HepG2 (cell line): Measurements from ENCODE around the gene SOWAHD. TPM values are rescaled to one million over a fixed set of nuclear protein-coding genes. Genes with fewer than 3 reads are reported as not detected.
"Not testable (repeated sequence)": the region's sequence is repeated elsewhere in the genome, so short reads cannot be mapped to it uniquely, and the experiment has no call there.

Experiments used
- ATAC-seq: fragments of 200-7000 bp; cut with Tn5 transposase; 3 replicates; pipeline ENCODE4 v1.9.1; 2020; ENCODE audit warnings: mild to moderate bottlenecking, moderate library complexity
- BruUV-seq: library from RNA; stranded (reverse); fragments of 400-500 nt; replicated peaks from 2 replicates; lab custom pipeline; 2021; lab: Mats Ljungman, UMichigan
- CTCF ChIA-PET: fragments of 300-600 bp; formaldehyde crosslinking; extraction: SDS; loops from one replicate; lab custom pipeline; 2021; ENCODE audit warnings: low total read pairs, inconsistent platforms, low intra/inter-chr PET ratio; lab: Yijun Ruan, JAX
- POLR2A ChIA-PET: fragments of 350-600 bp; sonication (Branson Sonifier 250); formaldehyde crosslinking; loops from one replicate; lab custom pipeline; 2020; ENCODE audit warnings: antibody characterized with exemption, inconsistent platforms; lab: Yijun Ruan, JAX
- DNase-seq: peaks from one replicate; pipeline ENCODE4 v3.0.0-alpha.2; 2015; ENCODE audit warnings: low spot score
- FAIRE-seq: peaks from 3 replicates; lab custom pipeline; 2011; peaks lifted over from hg19 to GRCh38; lab: Jason Lieb, UNC
- H2AFZ ChIP-seq: one replicate; pipeline ENCODE4 v1.6.1; 2011; ENCODE audit warnings: low read length, inconsistent platforms
- H3K27ac ChIP-seq: fragments of 300-600 bp; 3 replicates; pipeline ENCODE4 v1.8.0; 2011; ENCODE audit warnings: mixed run types, mild to moderate bottlenecking, mixed read lengths, low read length, inconsistent platforms; ENCODE audit not compliant: insufficient read depth; ENCODE audit errors: extremely low read length
- H3K27me3 ChIP-seq, 2 experiments: fragments of 200-600 bp in 1 of 2; 2 replicates in 1 of 2; 3 replicates in 1 of 2; pipeline versions ENCODE4 v1.6.0 to v1.8.0; 2011; ENCODE audit warnings: low read length in 2 of 2, mild to moderate bottlenecking in 2 of 2, moderate library complexity in 2 of 2, inconsistent platforms in 1 of 2; ENCODE audit not compliant: insufficient read depth in 2 of 2, control insufficient read depth in 1 of 2
- H3K36me3 ChIP-seq, 2 experiments: fragments of 200-600 bp in 1 of 2; replicated peaks in 1 of 2; 2 replicates in 1 of 2; 3 replicates in 1 of 2; pipeline versions ENCODE4 v1.5.1 to v1.8.0; 2011; ENCODE audit warnings: low read length in 2 of 2, inconsistent platforms in 1 of 2; ENCODE audit not compliant: insufficient read depth in 2 of 2, control insufficient read depth in 1 of 2
- H3K4me1 ChIP-seq: 2 replicates; pipeline ENCODE4 v1.5.1; 2012; ENCODE audit warnings: low read length, inconsistent platforms; ENCODE audit not compliant: insufficient read depth
- H3K4me2 ChIP-seq: 2 replicates; pipeline ENCODE4 v1.6.0; 2011; ENCODE audit warnings: low read depth, low read length, inconsistent platforms
- H3K4me3 ChIP-seq, 3 experiments: fragments of 200-600 bp in 1 of 3; sonication (generic), shearing (Covaris generic) in 1 of 3; replicated peaks in 1 of 3; 2 replicates each; pipeline ENCODE4 v1.5.1; 2011 to 2016; ENCODE audit warnings: low read length in 3 of 3, inconsistent platforms in 2 of 3, low read depth in 2 of 3, mild to moderate bottlenecking in 2 of 3, control low read depth in 1 of 3, mixed read lengths in 1 of 3; ENCODE audit not compliant: insufficient read depth in 1 of 3
- H3K79me2 ChIP-seq: one replicate; pipeline ENCODE4 v1.6.1; 2011; ENCODE audit warnings: low read length, inconsistent platforms; ENCODE audit not compliant: insufficient read depth
- H3K9ac ChIP-seq: 2 replicates; pipeline ENCODE4 v1.6.0; 2011; ENCODE audit warnings: mild to moderate bottlenecking, low read depth, low read length, inconsistent platforms; ENCODE audit not compliant: insufficient read depth
- H3K9me3 ChIP-seq: 2 replicates; pipeline ENCODE4 v1.5.1; 2012; ENCODE audit warnings: mild to moderate bottlenecking, low read length
- H4K20me1 ChIP-seq: 2 replicates; pipeline ENCODE4 v1.6.0; 2011; ENCODE audit warnings: inconsistent platforms, mild to moderate bottlenecking, low read length, moderate library complexity; ENCODE audit not compliant: insufficient read depth
- ATF3 ChIP-seq: sonication (generic); formaldehyde crosslinking; IDR thresholded peaks from 2 replicates; pipeline ENCODE4 v1.4.0; 2020; ENCODE audit warnings: missing genetic modification reagents
- ATF5 ChIP-seq: sonication (generic); formaldehyde crosslinking; IDR thresholded peaks from 2 replicates; pipeline ENCODE4 v1.4.0; 2020; ENCODE audit warnings: mild to moderate bottlenecking, low read depth, missing genetic modification reagents
- IRF1 ChIP-seq: sonication (generic); formaldehyde crosslinking; IDR thresholded peaks from 2 replicates; pipeline ENCODE4 v1.4.0; 2020; ENCODE audit warnings: low read depth, mild to moderate bottlenecking, missing genetic modification reagents
- KDM1A ChIP-seq: IDR thresholded peaks from 2 replicates; pipeline ENCODE4 v1.6.1; 2016; ENCODE audit warnings: missing compliant biosample characterization
- NFE2L2 ChIP-seq: fragments of 150-350 bp; IDR thresholded peaks from 2 replicates; pipeline ENCODE4 v1.6.1; 2014; ENCODE audit warnings: low read length
- PHB2 ChIP-seq: fragments of 450-650 bp; IDR thresholded peaks from 2 replicates; pipeline ENCODE4 v1.6.1; 2018; ENCODE audit not compliant: partially characterized antibody
- SRSF9 ChIP-seq: fragments of 200-400 bp; formaldehyde crosslinking; IDR thresholded peaks from 2 replicates; pipeline ENCODE4 v1.6.1; 2018; ENCODE audit warnings: borderline replicate concordance, mild to moderate bottlenecking, low read depth, low read length; ENCODE audit not compliant: insufficient read depth, poor library complexity, severe bottlenecking
- YEATS4 ChIP-seq: sonication (generic); formaldehyde crosslinking; IDR thresholded peaks from 2 replicates; pipeline ENCODE4 v1.4.0; 2020; ENCODE audit warnings: missing genetic modification reagents, borderline replicate concordance
- ZBTB7B ChIP-seq: sonication (generic); formaldehyde crosslinking; IDR thresholded peaks from 2 replicates; pipeline ENCODE4 v1.4.0; 2020; ENCODE audit warnings: missing genetic modification reagents
- ZNF121 ChIP-seq: sonication (generic); formaldehyde crosslinking; IDR thresholded peaks from 2 replicates; pipeline ENCODE4 v1.5.0; 2020; ENCODE audit warnings: mild to moderate bottlenecking, missing genetic modification reagents
- ZNF350 ChIP-seq: sonication (generic); formaldehyde crosslinking; IDR thresholded peaks from 2 replicates; pipeline ENCODE4 v1.4.0; 2020; ENCODE audit warnings: mild to moderate bottlenecking, low read depth, missing genetic modification reagents, borderline replicate concordance
- ZNF558 ChIP-seq: sonication (generic); formaldehyde crosslinking; IDR thresholded peaks from 2 replicates; pipeline ENCODE4 v1.9.0; 2022; ENCODE audit warnings: mild to moderate bottlenecking, missing genetic modification reagents, borderline replicate concordance
- ZNF770 ChIP-seq: sonication (generic); formaldehyde crosslinking; IDR thresholded peaks from 2 replicates; pipeline ENCODE4 v1.5.0; 2020; ENCODE audit warnings: mild to moderate bottlenecking, missing genetic modification reagents
- WGBS: methylation state at CpG from one replicate; pipeline ENCODE4 v1.1.6; 2017; ENCODE audit warnings: low lambda C conversion rate; 5-methylcytosine and 5-hydroxymethylcytosine counted together
- in situ Hi-C: cut with HindIII; loops from 2 replicates; pipeline ENCODE4 v1.10.0; 2017; ENCODE audit warnings: low pct_unique_long_range_greater_than_20kb; ENCODE audit not compliant: extremely low pct_ligation_motif_present
- intact Hi-C: fragments of 100-400 bp; cut with micrococcal nuclease; formaldehyde crosslinking; loops from one replicate; pipeline ENCODE4 v1.10.0; 2022; ENCODE audit not compliant: unreplicated experiment
- polyA plus RNA-seq, 8 experiments: library from polyadenylated mRNA; depleted of rRNA in 3 of 8; stranded (reverse) in 7 of 8; unstranded in 1 of 8; fragments of >200 nt; fragmentation: Illumina TruSeq in 4 of 8; extraction: Trizol in 4 of 8; gene quantifications; 2 replicates each; pipeline versions ENCODE4 v1.2.1 to v1.2.3, GENCODE V29; 2011 to 2016; ENCODE audit warnings: low read depth in 4 of 8, missing spikeins in 1 of 8, mixed read lengths in 1 of 8; ENCODE audit not compliant: insufficient read depth in 1 of 8
- total RNA-seq, 5 experiments: library from RNA; depleted of rRNA; stranded (reverse); fragments of >200 nt; fragmentation: Illumina TruSeq; extraction: Trizol; gene quantifications; 2 replicates each; pipeline ENCODE4 v1.2.3, GENCODE V29; 2016; ENCODE audit warnings: low read depth in 1 of 5

Gene SOWAHD
- total and polyA plus RNA-seq, 2 of the 13 experiments (the other 11 are each of a cell fraction or from before 2014, with no cell fraction given): 1.0 to 1.3 TPM

GRCh38 chrX:119763181-119763580, 4.8 kb downstream of the SOWAHD start (continued):
- TF ChIP-seq ATF5 (CRISPR knock-in tag) (no peak), ZNF350 (CRISPR knock-in tag) (no peak), SRSF9 (no peak), ATF3 (CRISPR knock-in tag) (0 out of 2 replicates have a peak, but pooled peaks have one; percentile 28), NFE2L2 (no peak)

GRCh38 chrX:119763836-119764387, 5.5 kb downstream of the SOWAHD start:
- H3K9ac ChIP-seq: no peak overlapping the region
- in situ Hi-C loops: no loop called here
- H3K4me3 ChIP-seq: no peak overlapping the region; a peak in 1 of 6 replicates
- no peaks in the 10 kb centered on the region for H3K27me3 ChIP-seq
- no peak overlapping the region for H3K27ac ChIP-seq
- intact Hi-C loops: loop anchor here (2.0 kb wide), 1 partner anchor 17 kb away; no protein-coding TSS in a partner anchor
- FAIRE-seq (no peak), ATAC-seq (no peak), DNase-seq (no peak)
- peaks cover 26% of the 10 kb centered on the region for H3K4me1 ChIP-seq
- no peaks in the 10 kb centered on the region for H3K79me2 ChIP-seq
- TF ChIP-seq IRF1: no peak
- TF ChIP-seq ZBTB7B (CRISPR knock-in tag): no peak
- TF ChIP-seq YEATS4 (CRISPR knock-in tag): no peak
- no peak for TF ChIP-seq KDM1A (CRISPR knock-in tag)
- TF ChIP-seq ZNF770: peak; percentile 63; the same call in 1 of the 2 replicates
- no peak for TF ChIP-seq PHB2
- TF ChIP-seq ZNF558 (CRISPR knock-in tag): no peak
- TF ChIP-seq ZNF121 (CRISPR knock-in tag): peak; percentile 60; the same call in 1 of the 2 replicates
- no peaks in the 10 kb centered on the region for H3K9me3 ChIP-seq
- ChIA-PET POLR2A (interaction anchor here (1.3 kb wide), 1 partner anchor 27 kb away, joined by 4 read pairs; the partner anchor contains the start of gene RPL39), CTCF (no interaction called here)
- no peaks in the 10 kb centered on the region for H4K20me1 ChIP-seq
- no peak overlapping the region for H2AFZ ChIP-seq
- H3K4me2 ChIP-seq: peak overlapping the region; percentile 70; the same call in 1 of the 2 replicates
- WGBS: 67% methylated on average over 4 of the region's 6 CpGs
- BruUV-seq: no TSS peak
- no peaks in the 10 kb centered on the region for H3K36me3 ChIP-seq

- BruUV-seq, H3K27me3 ChIP-seq, intact Hi-C loops, POLR2A ChIA-PET, H3K4me1 ChIP-seq, DNase-seq, H3K79me2 ChIP-seq, H2AFZ ChIP-seq, H4K20me1 ChIP-seq, H3K9me3 ChIP-seq, H3K4me2 ChIP-seq, CTCF ChIA-PET, H3K4me3 ChIP-seq, FAIRE-seq, H3K9ac ChIP-seq, H3K36me3 ChIP-seq, H3K27ac ChIP-seq, ATAC-seq, in situ Hi-C loops: not testable (repeated sequence)
- 92% methylated on average over 11 of the region's 11 CpGs for WGBS
These were observed 10.0 kb downstream of the SOWAHD start for GRCh38 chrX:119768436-119768835.
